Kidney glomerular epithelial cell (primary cell): ENCODE data around the gene NOL4L.
A peak's percentile ranks its signal among the peaks of the same experiment; 100 is the strongest.

ENCODE experiments used
- DNase-seq: peaks from one replicate; lab custom pipeline; 2025; lab: John Stamatoyannopoulos, UW

Gene NOL4L

DNA sequence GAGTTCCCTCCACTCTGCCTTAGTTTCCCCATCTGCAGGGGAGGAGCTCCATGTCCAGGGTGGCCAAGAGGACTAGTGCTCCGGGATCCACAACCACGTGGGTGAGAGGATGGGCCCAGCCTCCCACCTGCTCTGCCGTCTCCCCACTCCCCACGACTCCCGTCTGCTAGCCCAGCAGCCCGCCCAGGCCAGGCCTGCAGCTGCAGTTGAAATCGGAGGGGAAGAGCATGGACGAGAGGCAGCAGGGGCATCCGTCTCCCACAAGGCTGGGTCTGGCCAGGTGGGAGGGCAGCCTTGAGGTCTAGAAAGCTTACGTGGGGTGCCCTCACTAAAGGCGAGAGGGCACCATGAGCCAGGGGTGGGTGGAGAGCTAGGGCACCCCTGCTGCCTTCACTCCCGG lies 8.6 kb downstream of the NOL4L start:
- no peak for DNase-seq

DNA sequence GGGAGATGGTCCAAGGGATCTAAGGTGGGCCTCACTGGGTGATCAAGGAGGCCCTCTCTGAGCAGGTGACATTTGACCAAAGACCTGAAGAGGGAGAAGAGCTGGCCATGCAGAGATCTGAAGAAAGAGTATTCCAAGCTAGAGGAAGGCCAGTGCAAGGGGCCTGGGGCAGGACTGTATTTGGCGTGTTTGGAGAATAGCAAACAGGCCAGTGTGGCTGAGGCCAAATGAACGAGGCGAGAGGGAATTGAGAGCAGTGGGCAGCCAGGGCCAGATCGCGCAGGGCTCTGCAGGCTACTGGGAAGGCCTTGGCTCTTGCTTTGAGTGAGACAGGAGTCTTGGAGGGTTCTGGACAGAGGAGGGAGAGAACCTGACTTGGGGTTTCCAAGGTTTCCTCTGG lies 9.3 kb downstream of the NOL4L start:
- DNase-seq = no peak

DNA sequence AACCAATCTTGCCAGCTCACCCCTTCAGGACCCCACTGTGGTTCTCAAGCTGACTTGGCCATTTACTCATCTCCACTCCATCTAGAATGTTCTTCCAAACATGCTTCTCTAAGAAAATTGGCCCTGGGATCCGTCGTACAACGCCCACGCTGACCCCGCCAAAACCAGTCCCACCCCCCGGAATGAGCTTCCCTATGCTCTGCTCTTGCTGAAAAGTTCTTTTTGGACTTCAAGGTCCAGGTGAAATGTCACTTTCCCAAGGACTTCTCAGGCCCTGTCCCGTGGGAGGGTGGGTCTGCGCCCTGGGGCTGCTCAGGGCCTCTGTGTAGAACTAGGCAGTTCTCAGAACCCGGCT lies 9.9 kb downstream of the NOL4L start:
- no peak for DNase-seq

DNA sequence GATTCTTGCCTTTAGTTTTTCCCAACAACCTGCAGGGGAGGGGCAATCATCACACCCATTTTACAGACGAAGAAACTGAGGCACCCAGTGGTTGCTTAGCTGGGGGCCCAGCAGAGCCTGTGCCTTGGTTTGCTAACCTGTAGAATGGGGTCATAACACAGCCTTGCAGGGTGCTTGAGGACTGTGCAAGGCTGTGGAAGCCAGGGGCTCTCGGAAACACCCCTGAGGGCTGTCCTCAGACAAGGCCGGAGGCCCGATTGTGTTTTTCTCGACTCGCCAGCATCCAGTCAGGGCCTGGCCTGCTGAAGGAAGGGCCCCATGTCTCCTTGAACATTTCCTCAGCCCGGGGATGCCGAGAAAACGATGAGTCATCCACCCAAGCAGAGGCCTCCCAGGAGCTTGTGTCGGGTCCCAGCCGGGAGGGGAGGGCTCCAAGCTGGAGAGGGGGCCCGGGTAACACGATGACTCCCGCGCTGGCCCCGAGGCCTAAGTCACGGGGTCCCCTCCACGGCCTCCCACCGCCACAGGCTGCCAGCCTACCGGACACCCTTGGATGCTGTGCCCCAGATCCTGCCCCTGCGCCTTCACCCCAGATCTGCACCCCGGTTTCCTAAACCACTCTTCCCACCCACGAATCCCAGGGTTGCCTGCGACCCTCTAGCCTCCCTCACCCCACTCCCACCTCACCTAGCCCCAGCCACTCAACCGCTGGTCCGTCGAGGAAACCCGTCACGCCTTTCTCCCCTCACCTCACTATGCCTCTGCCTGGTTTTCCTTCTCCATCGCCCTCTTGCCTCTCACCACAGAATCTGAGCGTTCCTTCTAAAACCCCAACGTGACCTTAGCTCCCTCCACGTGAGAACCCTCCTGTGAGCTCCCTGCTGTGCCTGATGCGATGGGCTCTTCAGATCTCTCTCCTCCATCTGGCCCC lies 10.6 kb downstream of the NOL4L start:
- peak; percentile 5 for DNase-seq

GRCh38 chr20:32573167-32573851 lies 11.8 kb downstream of the NOL4L start:
- no peak for DNase-seq

GRCh38 chr20:32572271-32572968 lies 12.7 kb downstream of the NOL4L start:
- DNase-seq = no peak

- no peak for DNase-seq
These were observed 13.6 kb downstream of the NOL4L start for GRCh38 chr20:32571566-32571965.

DNA sequence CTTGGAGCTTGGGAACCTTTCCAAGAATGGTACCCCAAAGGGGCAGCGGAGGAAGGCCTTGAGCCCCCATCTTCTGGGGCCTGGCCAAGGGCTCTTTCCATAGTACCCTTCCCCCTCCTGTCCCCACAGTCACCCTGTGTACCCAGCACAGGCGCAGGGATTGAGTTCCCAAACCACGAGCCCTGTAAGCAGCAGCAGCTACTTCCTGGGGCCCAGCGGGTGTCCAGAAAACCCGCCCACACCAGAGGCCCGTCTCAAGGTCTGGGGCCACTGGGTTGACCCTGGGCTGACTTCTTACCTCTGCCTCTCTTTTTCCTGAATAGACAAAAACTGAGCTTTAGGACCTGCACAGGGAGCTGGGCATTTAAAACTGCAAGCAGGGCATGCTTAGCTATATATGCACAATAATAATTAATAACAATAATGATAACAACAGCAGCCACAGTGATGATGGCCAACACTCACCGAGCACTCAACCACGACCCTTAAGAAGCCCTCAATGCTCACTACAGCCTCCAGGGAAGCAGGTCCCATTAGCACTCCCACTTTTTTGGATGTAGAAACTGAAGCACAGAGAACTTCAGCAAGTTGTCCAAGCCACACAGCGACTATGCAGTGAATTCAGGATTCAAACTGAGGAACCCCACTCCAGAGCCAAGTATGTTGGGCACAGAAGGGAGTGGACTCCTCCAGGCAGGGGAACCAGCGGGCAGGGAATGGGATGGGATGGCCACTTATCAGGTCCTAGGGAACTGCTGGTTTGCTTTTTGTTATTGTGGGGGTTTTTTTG lies 14.5 kb downstream of the NOL4L start:
- DNase-seq = no peak

DNA sequence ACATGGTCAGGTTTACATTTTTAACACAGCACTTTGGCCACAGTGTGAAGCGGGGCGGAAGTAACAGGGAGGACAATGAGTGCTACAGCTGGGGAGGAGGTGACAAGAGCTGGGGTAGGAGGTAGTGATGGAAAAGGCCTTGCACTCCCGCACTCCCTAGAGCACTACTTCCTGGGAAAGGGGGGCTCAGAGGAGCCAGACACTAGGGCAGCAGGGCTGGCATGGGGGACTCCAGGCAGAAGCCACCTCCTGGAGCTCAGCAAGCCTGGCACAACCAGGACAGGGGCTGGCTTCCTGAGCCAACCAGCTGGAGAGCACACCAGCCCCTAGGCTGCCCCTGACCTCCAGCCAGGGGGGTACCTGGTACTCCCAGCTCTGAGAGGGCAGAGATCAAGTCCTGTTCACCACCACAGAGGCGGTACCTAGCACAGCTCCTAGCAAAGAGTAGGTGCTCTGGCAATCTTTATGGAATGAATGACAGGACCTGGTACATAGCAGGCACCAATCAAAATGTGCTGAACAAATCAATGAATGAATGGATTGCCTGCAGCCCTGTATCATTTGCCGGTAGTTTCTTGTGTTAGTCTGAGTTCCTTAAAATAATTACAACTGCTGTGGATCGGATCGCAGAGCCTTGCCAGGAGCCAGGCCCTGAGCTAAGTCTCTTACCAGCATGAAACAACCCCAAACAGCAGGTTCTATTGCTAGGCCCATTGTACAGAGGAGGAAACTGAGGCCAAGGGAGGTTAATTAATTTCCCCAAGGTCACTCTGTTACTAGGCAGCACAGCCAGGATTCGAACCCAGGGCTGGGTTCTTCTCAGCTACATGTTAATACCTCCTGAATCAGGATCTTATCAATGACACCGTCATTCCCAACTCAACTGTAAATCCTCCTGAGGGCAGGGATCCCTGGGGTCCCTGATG lies 15.5 kb downstream of the NOL4L start:
- DNase-seq = no peak

DNA sequence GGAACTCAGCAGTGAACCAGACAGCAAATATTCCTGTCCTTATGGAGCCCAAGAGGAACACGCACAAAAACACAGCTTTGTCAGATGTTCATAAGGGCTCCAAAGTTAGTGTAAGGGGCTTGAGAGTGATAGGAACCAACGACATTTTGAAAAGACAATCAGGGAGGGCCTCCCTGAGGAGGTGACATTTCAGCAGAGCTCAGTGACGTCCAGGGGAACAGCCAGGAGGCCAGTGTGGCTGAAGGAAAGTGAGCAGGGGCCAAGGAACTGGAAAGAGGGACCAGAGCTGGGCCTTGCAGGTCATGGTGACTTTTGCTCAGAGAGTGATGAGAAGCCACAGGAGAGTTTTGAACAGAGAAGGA lies 16.1 kb downstream of the NOL4L start:
- no peak for DNase-seq

- no peak for DNase-seq
These were observed 17.6 kb downstream of the NOL4L start for GRCh38 chr20:32567384-32568178.

GRCh38 chr20:32566379-32567374 lies 18.5 kb downstream of the NOL4L start:
- DNase-seq = no peak

DNA sequence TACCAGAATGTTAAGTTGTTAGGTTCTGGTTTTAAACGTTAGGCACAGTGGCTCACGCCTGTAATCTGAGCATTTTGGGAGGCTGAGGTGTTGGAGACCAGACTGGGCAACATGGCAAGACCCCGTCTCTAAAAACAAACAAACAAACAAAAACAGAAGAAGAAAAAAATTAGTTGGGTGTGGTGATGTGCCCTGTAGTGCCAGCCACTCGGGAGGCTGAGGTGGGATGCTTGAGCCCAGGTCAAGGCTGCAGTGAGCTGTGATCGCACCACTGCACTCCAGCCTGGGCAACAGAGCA lies 19.4 kb downstream of the NOL4L start:
- DNase-seq = no peak

DNA sequence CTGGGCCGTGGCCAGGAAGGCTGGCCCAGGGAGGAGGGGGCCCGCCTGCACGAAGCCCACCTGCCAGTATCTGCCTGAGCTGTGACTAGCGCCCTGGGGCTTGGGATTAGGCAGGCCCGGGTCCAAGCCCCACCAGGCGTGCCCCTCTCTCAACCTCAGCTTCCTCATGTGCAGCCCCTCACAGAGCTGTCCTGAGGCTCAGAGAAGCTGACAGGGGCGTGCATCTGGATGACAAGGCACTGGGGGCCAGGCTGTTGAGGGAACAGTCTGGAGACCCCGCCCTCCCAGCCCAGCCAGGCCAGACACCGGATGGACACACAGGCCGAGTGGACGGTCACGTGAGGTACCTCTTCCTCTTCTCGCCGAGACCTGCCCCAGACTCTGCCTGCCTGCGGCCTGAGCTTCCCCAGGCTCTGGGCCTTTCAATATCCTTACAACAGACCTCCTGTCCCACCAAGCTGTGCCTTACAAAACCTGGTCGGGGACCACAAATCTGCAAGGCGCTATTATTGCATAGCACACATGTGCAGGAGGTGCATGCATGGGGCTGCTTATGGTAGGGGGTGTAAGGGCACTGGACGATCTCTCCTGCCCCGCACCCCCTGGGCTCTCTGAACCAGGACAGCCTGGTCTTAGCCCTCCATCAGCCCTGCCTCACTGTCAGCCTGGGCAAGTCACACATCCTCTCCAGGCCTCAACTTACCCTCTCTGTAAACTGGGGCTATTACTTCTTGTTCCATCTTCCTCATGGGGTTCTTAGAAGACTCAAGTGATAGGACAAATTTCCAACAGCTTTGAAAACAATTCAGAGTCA lies 20.0 kb downstream of the NOL4L start:
- DNase-seq = no peak

- no peak for DNase-seq
These were observed 20.7 kb downstream of the NOL4L start for GRCh38 chr20:32564440-32564839.

DNA sequence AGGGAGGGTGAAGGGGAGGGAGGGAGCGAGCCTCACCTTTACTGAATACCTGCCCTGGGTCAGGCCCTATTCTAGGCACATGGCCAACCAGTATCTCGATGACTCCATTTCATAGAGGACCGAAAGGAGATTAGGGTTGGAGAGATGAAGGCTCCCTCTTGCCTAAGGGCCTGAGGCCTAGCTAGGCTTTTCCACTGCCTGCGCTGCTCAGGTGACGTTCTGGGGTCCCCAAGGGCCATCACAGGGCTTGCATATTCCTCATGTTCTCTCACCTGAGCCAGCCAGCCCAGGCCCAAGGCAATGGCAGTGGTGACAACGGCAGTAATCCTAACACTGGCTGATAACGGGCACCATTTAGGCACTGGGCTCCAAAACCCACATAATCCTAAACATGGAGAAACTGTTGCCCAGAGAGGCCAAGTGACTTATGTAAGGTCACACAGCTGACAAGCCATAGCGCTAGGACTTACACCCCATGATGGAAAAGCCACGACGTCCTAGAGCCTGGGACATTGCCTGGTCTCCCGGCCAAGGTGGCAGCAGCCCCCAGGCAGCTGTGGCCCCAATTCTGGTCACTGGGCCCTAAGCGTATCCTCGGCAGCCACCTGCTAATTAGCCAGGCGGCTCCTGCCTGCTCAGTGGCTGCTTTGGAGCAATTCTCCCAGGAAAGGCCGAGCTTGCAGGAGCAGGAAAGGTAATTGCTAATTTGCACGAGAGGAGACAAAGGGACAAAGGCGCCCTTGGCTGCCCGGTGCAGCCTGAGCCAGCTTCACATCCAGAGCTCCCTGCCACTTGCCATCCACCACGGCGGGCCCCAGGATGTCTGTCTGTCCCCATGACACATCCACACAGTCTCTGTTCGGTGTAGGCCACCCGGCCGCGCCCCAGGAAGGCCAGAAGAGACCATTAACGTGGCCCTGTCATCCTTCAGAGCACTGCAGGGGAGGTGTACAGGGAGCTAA lies 21.5 kb downstream of the NOL4L start:
- DNase-seq = no peak

GRCh38 chr20:32562495-32562911 lies 22.6 kb downstream of the NOL4L start:
- DNase-seq = no peak
